PC-3 (cell line): ENCODE measurements around the gene BPIFB1.

Experiments
- CTCF ChIP-seq: fragments of 300-600 bp; sonication (generic); conservative IDR thresholded peaks from 2 replicates; pipeline ENCODE4 v1.5.1; 2017; ENCODE audit warnings: antibody characterized with exemption, low read depth, mild to moderate bottlenecking, low read length
- EZH2 ChIP-seq: fragments of 300-600 bp; sonication (generic); IDR thresholded peaks from one replicate; pipeline ENCODE4 v1.6.1; 2017; ENCODE audit warnings: antibody characterized with exemption, mild to moderate bottlenecking, low read length; ENCODE audit not compliant: unreplicated experiment

GRCh38 chr20:33316958-33317357 lies 33.9 kb downstream of the BPIFB1 start:
- TF ChIP-seq EZH2 (no peak), CTCF (no peak)
